ENCODE data around the gene PTPRT.

Gene PTPRT

DNA sequence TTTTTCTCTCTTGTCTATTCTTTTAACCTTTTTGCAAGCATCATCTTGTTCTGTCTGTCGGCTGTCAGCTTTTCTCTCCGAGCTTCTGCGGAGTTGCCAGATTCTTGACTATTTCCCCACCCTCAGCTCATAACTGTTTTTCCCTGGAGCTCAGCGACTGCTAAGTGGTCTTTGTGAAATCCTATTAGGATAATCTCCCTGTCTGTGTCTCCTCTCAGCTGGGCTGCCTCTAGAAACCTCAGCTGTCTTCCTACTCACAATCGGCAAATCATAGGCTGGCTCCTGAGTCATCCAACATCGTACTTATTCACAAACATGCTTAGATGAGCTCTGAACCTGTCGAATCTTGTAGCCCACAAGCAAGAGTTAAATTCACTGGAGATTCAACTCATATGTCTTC, 332.3 kb downstream of the PTPRT start:
- Histone ChIP-seq H3K9ac (ENCODE audit: low read length) (no peak overlapping the region), H4K8ac (ENCODE audit: low read depth, low read length) (no peak overlapping the region), H4K5ac (ENCODE audit: low read length) (no peak overlapping the region), H3K4ac (ENCODE audit: low read depth, low read length) (no peak overlapping the region), H2BK5ac (ENCODE audit: low read length) (no peak overlapping the region), H3K79me2 (ENCODE audit: control insufficient read depth, insufficient read depth, low read length) (no peaks in the 10 kb centered on the region), H3K23ac (ENCODE audit: low read length) (no peak overlapping the region), H3K79me1 (ENCODE audit: low read length) (no peaks in the 10 kb centered on the region), H3K56ac (ENCODE audit: low read length) (no peak overlapping the region), H3K27me3 (ENCODE audit: insufficient read depth, low read length, poor library complexity) (no peaks in the 10 kb centered on the region), H3K4me2 (ENCODE audit: low read length) (no peak overlapping the region), H3K4me1 (ENCODE audit: control insufficient read depth, low read depth, low read length) (no peaks in the 10 kb centered on the region), H2BK15ac (replicated peaks; ENCODE audit: low read depth) (no peak overlapping the region), H3K27ac (ENCODE audit: low read depth, low read length) (no peak overlapping the region), H3K4me3 (ENCODE audit: low read length) (no peak overlapping the region), H2BK120ac (ENCODE audit: low read depth, low read length) (no peak overlapping the region), H3K36me3 (ENCODE audit: control insufficient read depth, insufficient read depth, low read length) (no peaks in the 10 kb centered on the region), H3K18ac (ENCODE audit: low read length) (no peak overlapping the region), H2AK5ac (ENCODE audit: low read length) (no peak overlapping the region)
- no CpG with 5 or more reads among the region's 7 CpGs for WGBS (ENCODE audit: extremely low coverage, insufficient coverage, low lambda C conversion rate)
- DNase-seq, result peak; percentile 38

DNA sequence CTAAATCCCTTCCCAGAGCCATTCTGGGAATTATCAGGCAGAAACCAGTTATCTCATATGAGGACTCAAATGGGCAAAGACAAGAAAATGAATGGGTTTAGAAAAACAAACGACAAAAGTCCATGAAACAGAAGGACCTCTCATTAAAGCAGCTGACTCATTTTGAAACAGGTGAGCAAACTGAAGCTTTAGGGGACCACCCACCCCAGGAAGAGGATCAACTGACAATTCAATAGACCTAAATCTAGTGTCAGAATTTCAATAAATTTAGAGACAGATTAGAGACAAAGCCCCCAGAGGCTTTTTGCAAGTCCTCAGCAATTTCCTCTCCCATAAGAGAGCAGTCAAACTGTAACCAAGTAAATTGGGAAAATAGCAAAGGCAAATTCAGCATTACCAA, 333.8 kb downstream of the PTPRT start:
- no peak overlapping the region for H3K4ac ChIP-seq (ENCODE audit: low read depth, low read length)
- H3K27me3 ChIP-seq (ENCODE audit: insufficient read depth, low read length, poor library complexity), result no peaks in the 10 kb centered on the region
- H3K4me3 ChIP-seq (ENCODE audit: low read length), result no peak overlapping the region
- no peak overlapping the region for H3K9ac ChIP-seq (ENCODE audit: low read length)
- H3K79me1 ChIP-seq (ENCODE audit: low read length), result no peaks in the 10 kb centered on the region
- H2AK5ac ChIP-seq (ENCODE audit: low read length), result no peak overlapping the region
- H3K4me2 ChIP-seq (ENCODE audit: low read length), result no peak overlapping the region
- no peak overlapping the region for H2BK5ac ChIP-seq (ENCODE audit: low read length)
- H2BK120ac ChIP-seq (ENCODE audit: low read depth, low read length), result no peak overlapping the region
- no peak overlapping the region for H3K27ac ChIP-seq (ENCODE audit: low read depth, low read length)
- H3K79me2 ChIP-seq (ENCODE audit: control insufficient read depth, insufficient read depth, low read length), result no peaks in the 10 kb centered on the region
- no CpG with 5 or more reads among the region's 1 CpG for WGBS (ENCODE audit: extremely low coverage, insufficient coverage, low lambda C conversion rate)
- H3K4me1 ChIP-seq (ENCODE audit: control insufficient read depth, low read depth, low read length), result no peaks in the 10 kb centered on the region
- no peak overlapping the region for H2BK15ac ChIP-seq (replicated peaks; ENCODE audit: low read depth)
- H4K8ac ChIP-seq (ENCODE audit: low read depth, low read length), result no peak overlapping the region
- H3K18ac ChIP-seq (ENCODE audit: low read length), result no peak overlapping the region
- no peaks in the 10 kb centered on the region for H3K36me3 ChIP-seq (ENCODE audit: control insufficient read depth, insufficient read depth, low read length)
- H3K23ac ChIP-seq (ENCODE audit: low read length), result no peak overlapping the region
- H3K56ac ChIP-seq (ENCODE audit: low read length), result no peak overlapping the region
- no peak for DNase-seq
- no peak overlapping the region for H4K5ac ChIP-seq (ENCODE audit: low read length)

DNA sequence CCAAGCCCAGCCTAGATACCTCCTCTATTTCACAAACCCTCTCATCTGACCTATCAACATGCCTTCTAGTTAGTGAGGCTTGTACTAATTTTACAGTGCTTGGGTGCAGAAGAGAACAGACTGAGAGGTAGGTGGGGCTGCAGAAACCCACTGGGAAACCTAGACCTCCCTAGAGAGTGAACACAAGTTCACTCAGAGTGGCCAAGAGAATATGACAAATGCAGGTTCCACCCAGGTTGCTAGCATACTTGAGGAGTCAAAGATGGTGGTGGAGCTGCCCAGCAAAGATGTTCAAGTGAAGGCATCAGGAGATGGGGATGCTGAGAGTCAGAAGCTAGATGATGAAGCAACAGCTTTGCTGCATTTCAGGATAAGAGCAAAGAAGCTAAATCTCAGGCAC, 337.0 kb downstream of the PTPRT start:
- no peaks in the 10 kb centered on the region for H3K79me2 ChIP-seq (ENCODE audit: control insufficient read depth, insufficient read depth, low read length)
- H3K27me3 ChIP-seq (ENCODE audit: insufficient read depth, low read length, poor library complexity), result no peaks in the 10 kb centered on the region
- H3K56ac ChIP-seq (ENCODE audit: low read length), result no peak overlapping the region
- no peak overlapping the region for H3K18ac ChIP-seq (ENCODE audit: low read length)
- DNase-seq, result no peak
- no peak overlapping the region for H2BK5ac ChIP-seq (ENCODE audit: low read length)
- no peaks in the 10 kb centered on the region for H3K36me3 ChIP-seq (ENCODE audit: control insufficient read depth, insufficient read depth, low read length)
- H3K27ac ChIP-seq (ENCODE audit: low read depth, low read length), result no peak overlapping the region
- H3K4me1 ChIP-seq (ENCODE audit: control insufficient read depth, low read depth, low read length), result no peaks in the 10 kb centered on the region
- H3K4ac ChIP-seq (ENCODE audit: low read depth, low read length), result no peak overlapping the region
- H3K9ac ChIP-seq (ENCODE audit: low read length), result no peak overlapping the region
- no peak overlapping the region for H2BK15ac ChIP-seq (replicated peaks; ENCODE audit: low read depth)
- no peak overlapping the region for H4K8ac ChIP-seq (ENCODE audit: low read depth, low read length)
- H3K79me1 ChIP-seq (ENCODE audit: low read length), result no peaks in the 10 kb centered on the region
- H2BK120ac ChIP-seq (ENCODE audit: low read depth, low read length), result no peak overlapping the region
- H3K4me3 ChIP-seq (ENCODE audit: low read length), result no peak overlapping the region
- H2AK5ac ChIP-seq (ENCODE audit: low read length), result no peak overlapping the region
- H4K5ac ChIP-seq (ENCODE audit: low read length), result no peak overlapping the region
- no peak overlapping the region for H3K23ac ChIP-seq (ENCODE audit: low read length)
- H3K4me2 ChIP-seq (ENCODE audit: low read length), result no peak overlapping the region

DNA sequence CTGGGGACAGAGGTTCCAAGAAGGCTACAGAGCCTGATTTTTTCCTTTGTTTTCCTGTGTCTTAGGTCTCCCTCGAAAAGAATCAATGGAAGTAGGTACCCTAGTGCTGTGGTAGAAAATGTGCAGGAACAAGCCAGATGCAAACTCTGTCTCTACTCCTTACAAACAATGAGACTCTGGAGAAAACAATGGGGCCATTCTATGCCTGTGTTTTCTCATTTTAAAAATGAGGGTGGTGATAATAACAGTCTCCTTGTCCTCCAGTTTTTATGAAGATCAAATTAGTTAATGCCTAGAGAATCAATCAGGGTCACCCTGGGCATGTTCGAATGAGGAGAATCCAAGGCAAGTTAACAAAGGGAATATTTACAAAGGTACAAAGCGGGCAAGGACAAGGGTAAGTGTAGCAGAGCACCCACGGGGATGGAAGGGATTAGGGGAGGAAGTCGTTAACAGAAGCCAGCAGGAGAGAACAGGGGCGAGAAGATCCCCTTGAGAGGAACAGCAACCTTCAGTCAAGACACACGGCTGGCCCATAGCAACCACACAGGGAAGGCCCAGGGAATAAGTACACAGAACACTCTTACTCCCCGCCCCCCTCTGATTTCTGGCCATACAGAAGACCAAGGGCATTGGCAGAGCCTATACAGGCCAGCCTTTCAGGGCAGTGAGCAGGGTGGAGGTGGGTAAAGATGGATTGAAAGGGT, 342.8 kb downstream of the PTPRT start:
- H3K79me1 ChIP-seq (ENCODE audit: low read length), result no peaks in the 10 kb centered on the region
- no peaks in the 10 kb centered on the region for H3K27me3 ChIP-seq (ENCODE audit: insufficient read depth, low read length, poor library complexity)
- H3K4me1 ChIP-seq (ENCODE audit: control insufficient read depth, low read depth, low read length), result no peaks in the 10 kb centered on the region
- no peak overlapping the region for H3K4me3 ChIP-seq (ENCODE audit: low read length)
- no peak overlapping the region for H3K18ac ChIP-seq (ENCODE audit: low read length)
- H3K27ac ChIP-seq (ENCODE audit: low read depth, low read length), result no peak overlapping the region
- H3K4ac ChIP-seq (ENCODE audit: low read depth, low read length), result no peak overlapping the region
- no peak overlapping the region for H3K56ac ChIP-seq (ENCODE audit: low read length)
- no peak overlapping the region for H2AK5ac ChIP-seq (ENCODE audit: low read length)
- DNase-seq, result peak; percentile 46
- H2BK15ac ChIP-seq (replicated peaks; ENCODE audit: low read depth), result no peak overlapping the region
- no peak overlapping the region for H4K5ac ChIP-seq (ENCODE audit: low read length)
- H3K79me2 ChIP-seq (ENCODE audit: control insufficient read depth, insufficient read depth, low read length), result no peaks in the 10 kb centered on the region
- no peak overlapping the region for H3K9ac ChIP-seq (ENCODE audit: low read length)
- H3K23ac ChIP-seq (ENCODE audit: low read length), result no peak overlapping the region
- no peak overlapping the region for H2BK120ac ChIP-seq (ENCODE audit: low read depth, low read length)
- no peak overlapping the region for H2BK5ac ChIP-seq (ENCODE audit: low read length)
- H3K36me3 ChIP-seq (ENCODE audit: control insufficient read depth, insufficient read depth, low read length), result no peaks in the 10 kb centered on the region
- no CpG with 5 or more reads among the region's 8 CpGs for WGBS (ENCODE audit: extremely low coverage, insufficient coverage, low lambda C conversion rate)
- no peak overlapping the region for H3K4me2 ChIP-seq (ENCODE audit: low read length)
- H4K8ac ChIP-seq (ENCODE audit: low read depth, low read length), result no peak overlapping the region

DNA sequence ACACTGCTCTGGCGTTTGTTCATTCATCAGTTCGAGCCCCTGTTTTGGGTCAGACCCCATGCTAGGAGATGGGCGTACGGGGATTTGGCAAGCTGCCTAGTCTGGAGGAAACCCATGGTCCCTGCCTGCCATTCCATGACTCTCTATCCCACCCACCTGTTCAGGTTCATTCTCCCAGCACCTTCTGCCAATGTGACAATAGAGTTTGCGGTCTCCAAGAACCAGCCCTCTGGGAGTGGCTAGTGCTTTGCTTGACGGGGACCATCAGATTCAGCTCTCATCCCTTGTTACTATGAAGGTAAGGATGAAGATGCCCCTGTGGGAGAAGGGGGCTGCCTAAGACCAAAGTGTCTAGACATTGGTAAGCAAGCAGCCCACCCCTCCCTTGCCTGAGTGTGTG, 345.0 kb downstream of the PTPRT start:
- WGBS (ENCODE audit: extremely low coverage, insufficient coverage, low lambda C conversion rate), result no CpG with 5 or more reads among the region's 6 CpGs
- H3K9ac ChIP-seq (ENCODE audit: low read length), result no peak overlapping the region
- no peak overlapping the region for H3K4me3 ChIP-seq (ENCODE audit: low read length)
- H3K79me2 ChIP-seq (ENCODE audit: control insufficient read depth, insufficient read depth, low read length), result no peaks in the 10 kb centered on the region
- H3K27ac ChIP-seq (ENCODE audit: low read depth, low read length), result no peak overlapping the region
- H3K23ac ChIP-seq (ENCODE audit: low read length), result no peak overlapping the region
- no peak overlapping the region for H2BK120ac ChIP-seq (ENCODE audit: low read depth, low read length)
- H4K8ac ChIP-seq (ENCODE audit: low read depth, low read length), result no peak overlapping the region
- no peak overlapping the region for H3K4me2 ChIP-seq (ENCODE audit: low read length)
- no peaks in the 10 kb centered on the region for H3K36me3 ChIP-seq (ENCODE audit: control insufficient read depth, insufficient read depth, low read length)
- no peak overlapping the region for H2BK15ac ChIP-seq (replicated peaks; ENCODE audit: low read depth)
- no peak overlapping the region for H3K56ac ChIP-seq (ENCODE audit: low read length)
- no peak overlapping the region for H4K5ac ChIP-seq (ENCODE audit: low read length)
- no peak overlapping the region for H3K18ac ChIP-seq (ENCODE audit: low read length)
- no peak overlapping the region for H2BK5ac ChIP-seq (ENCODE audit: low read length)
- no peak overlapping the region for H2AK5ac ChIP-seq (ENCODE audit: low read length)
- H3K4me1 ChIP-seq (ENCODE audit: control insufficient read depth, low read depth, low read length), result no peaks in the 10 kb centered on the region
- no peaks in the 10 kb centered on the region for H3K79me1 ChIP-seq (ENCODE audit: low read length)
- DNase-seq, result no peak
- no peak overlapping the region for H3K4ac ChIP-seq (ENCODE audit: low read depth, low read length)
- H3K27me3 ChIP-seq (ENCODE audit: insufficient read depth, low read length, poor library complexity), result no peaks in the 10 kb centered on the region

DNA sequence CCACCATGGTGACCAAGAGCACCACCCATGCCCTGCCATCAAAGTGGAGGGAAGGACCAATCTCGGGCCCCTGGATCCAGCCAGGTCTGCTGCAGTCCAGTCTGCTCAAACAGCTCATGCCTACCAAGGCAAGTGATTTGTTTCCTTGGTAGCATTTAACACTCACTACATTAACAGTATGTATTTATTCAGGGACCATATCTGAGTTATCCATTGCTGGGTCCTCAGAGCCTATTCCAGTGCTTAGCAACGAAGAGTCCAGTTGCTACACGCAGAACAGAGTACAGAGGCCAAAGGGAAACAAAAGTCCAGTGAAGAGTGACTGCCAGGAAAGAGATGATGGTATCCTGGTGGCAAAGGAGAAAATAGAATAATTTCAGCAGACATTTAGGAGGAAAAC, 352.2 kb downstream of the PTPRT start:
- no peak overlapping the region for H4K8ac ChIP-seq (ENCODE audit: low read depth, low read length)
- H3K79me1 ChIP-seq (ENCODE audit: low read length), result no peaks in the 10 kb centered on the region
- no peak for DNase-seq

More for the DNA sequence above, 352.2 kb downstream of the PTPRT start:
- no peak overlapping the region for H3K18ac ChIP-seq (ENCODE audit: low read length)
- H4K5ac ChIP-seq (ENCODE audit: low read length), result no peak overlapping the region
- no peaks in the 10 kb centered on the region for H3K4me1 ChIP-seq (ENCODE audit: control insufficient read depth, low read depth, low read length)
- no peak overlapping the region for H3K9ac ChIP-seq (ENCODE audit: low read length)
- H2AK5ac ChIP-seq (ENCODE audit: low read length), result no peak overlapping the region
- no peaks in the 10 kb centered on the region for H3K36me3 ChIP-seq (ENCODE audit: control insufficient read depth, insufficient read depth, low read length)
- H3K4me2 ChIP-seq (ENCODE audit: low read length), result no peak overlapping the region
- no peak overlapping the region for H3K23ac ChIP-seq (ENCODE audit: low read length)
- H3K79me2 ChIP-seq (ENCODE audit: control insufficient read depth, insufficient read depth, low read length), result no peaks in the 10 kb centered on the region
- H3K27me3 ChIP-seq (ENCODE audit: insufficient read depth, low read length, poor library complexity), result no peaks in the 10 kb centered on the region
- H2BK120ac ChIP-seq (ENCODE audit: low read depth, low read length), result no peak overlapping the region
- H3K27ac ChIP-seq (ENCODE audit: low read depth, low read length), result no peak overlapping the region
- H2BK15ac ChIP-seq (replicated peaks; ENCODE audit: low read depth), result no peak overlapping the region
- WGBS (ENCODE audit: extremely low coverage, insufficient coverage, low lambda C conversion rate), result no CpG with 5 or more reads among the region's 3 CpGs
- H3K4ac ChIP-seq (ENCODE audit: low read depth, low read length), result no peak overlapping the region
- H2BK5ac ChIP-seq (ENCODE audit: low read length), result no peak overlapping the region
- H3K4me3 ChIP-seq (ENCODE audit: low read length), result no peak overlapping the region
- H3K56ac ChIP-seq (ENCODE audit: low read length), result no peak overlapping the region

All from mesendoderm (in vitro differentiated cells).